DLD1 (cell line): Measurements from ENCODE around the gene PRKAG2.

Experiments
- in situ Hi-C: cut with HindIII; loops from 2 replicates; pipeline ENCODE4 v1.10.0; 2017; ENCODE audit warnings: low sequenced_read_pairs

Gene PRKAG2

GRCh38 chr7:151866761-151867655, 9.9 kb downstream of the PRKAG2 start:
- in situ Hi-C loops: no loop called here

GRCh38 chr7:151866028-151866427, 10.9 kb downstream of the PRKAG2 start:
- in situ Hi-C loops: no loop called here

- in situ Hi-C loops: no loop called here
These were observed 11.7 kb downstream of the PRKAG2 start for GRCh38 chr7:151865070-151865670.

- in situ Hi-C loops: no loop called here
These were observed 12.4 kb downstream of the PRKAG2 start for GRCh38 chr7:151864561-151864960.

GRCh38 chr7:151864081-151864480, 12.8 kb downstream of the PRKAG2 start:
- in situ Hi-C loops: no loop called here

GRCh38 chr7:151863386-151864079, 13.4 kb downstream of the PRKAG2 start:
- in situ Hi-C loops: no loop called here

GRCh38 chr7:151862606-151863381, 14.1 kb downstream of the PRKAG2 start:
- in situ Hi-C loops: no loop called here

- in situ Hi-C loops: no loop called here
These were observed 15.0 kb downstream of the PRKAG2 start for GRCh38 chr7:151861881-151862280.

- in situ Hi-C loops: no loop called here
These were observed 16.1 kb downstream of the PRKAG2 start for GRCh38 chr7:151860771-151861170.

GRCh38 chr7:151859948-151860685, 16.8 kb downstream of the PRKAG2 start:
- in situ Hi-C loops: no loop called here

GRCh38 chr7:151859111-151859947, 17.6 kb downstream of the PRKAG2 start:
- in situ Hi-C loops: no loop called here

GRCh38 chr7:151858456-151858855, 18.5 kb downstream of the PRKAG2 start:
- in situ Hi-C loops: no loop called here

- in situ Hi-C loops: no loop called here
These were observed 19.0 kb downstream of the PRKAG2 start for GRCh38 chr7:151857866-151858450.

- in situ Hi-C loops: no loop called here
These were observed 19.5 kb downstream of the PRKAG2 start for GRCh38 chr7:151857412-151857811.

GRCh38 chr7:151856516-151856915, 20.4 kb downstream of the PRKAG2 start:
- in situ Hi-C loops: no loop called here

GRCh38 chr7:151856098-151856497, 20.8 kb downstream of the PRKAG2 start:
- in situ Hi-C loops: no loop called here

GRCh38 chr7:151854720-151855071, 22.2 kb downstream of the PRKAG2 start:
- in situ Hi-C loops: no loop called here

GRCh38 chr7:151853896-151854719, 22.8 kb downstream of the PRKAG2 start:
- in situ Hi-C loops: no loop called here
